ENCODE results near the gene FCRLA.

Gene FCRLA

GRCh38 chr1:161718559-161719324 is 11.7 kb downstream of the FCRLA start:
- Histone ChIP-seq H3K9me2 (replicated peaks; ENCODE audit: control insufficient read depth, low read length) (no peaks in the 10 kb centered on the region), H3K4me3 (ENCODE audit: low read length) (peak overlapping the region; percentile 61), H3F3A (ENCODE audit: control insufficient read depth, insufficient read depth) (peaks cover 56% of the 10 kb centered on the region), H3K36me3 (ENCODE audit: control insufficient read depth, low read length) (peaks cover 12% of the 10 kb centered on the region), H3K27me3 (ENCODE audit: control insufficient read depth, low read length) (no peaks in the 10 kb centered on the region), H3K4me1 (ENCODE audit: control insufficient read depth, low read length) (peaks cover 93% of the 10 kb centered on the region), H3K4me2 (ENCODE audit: low read length) (peak overlapping the region; percentile 75), H3K27ac (ENCODE audit: low read depth, low read length) (peak overlapping the region; percentile 94), H4K20me1 (ENCODE audit: control insufficient read depth, insufficient read depth, low read depth, low read length) (no peaks in the 10 kb centered on the region), H3K9me3 (ENCODE audit: control insufficient read depth, insufficient read depth, low read length) (no peaks in the 10 kb centered on the region), H3K79me2 (ENCODE audit: control insufficient read depth, low read length) (no peaks in the 10 kb centered on the region)
- no peak for TF ChIP-seq CTCF (IDR thresholded peaks at IDR 0.05; ENCODE audit: low read depth, low read length, poor library complexity, severe bottlenecking)
- TF ChIP-seq EZH2phosphoT487 (IDR thresholded peaks at IDR 0.05; ENCODE audit: borderline replicate concordance, low read length): no peak

GRCh38 chr1:161719325-161719611 is 12.2 kb downstream of the FCRLA start:
- peaks cover 50% of the 10 kb centered on the region for H3F3A ChIP-seq (ENCODE audit: control insufficient read depth, insufficient read depth)
- no peaks in the 10 kb centered on the region for H3K79me2 ChIP-seq (ENCODE audit: control insufficient read depth, low read length)
- no peaks in the 10 kb centered on the region for H3K27me3 ChIP-seq (ENCODE audit: control insufficient read depth, low read length)
- TF ChIP-seq EZH2phosphoT487 (IDR thresholded peaks at IDR 0.05; ENCODE audit: borderline replicate concordance, low read length) (no peak), CTCF (IDR thresholded peaks at IDR 0.05; ENCODE audit: low read depth, low read length, poor library complexity, severe bottlenecking) (no peak)
- H3K36me3 ChIP-seq (ENCODE audit: control insufficient read depth, low read length): peaks cover 7% of the 10 kb centered on the region
- H3K27ac ChIP-seq (ENCODE audit: low read depth, low read length): peak overlapping the region; percentile 94
- no peaks in the 10 kb centered on the region for H3K9me3 ChIP-seq (ENCODE audit: control insufficient read depth, insufficient read depth, low read length)
- H3K9me2 ChIP-seq (replicated peaks; ENCODE audit: control insufficient read depth, low read length): no peaks in the 10 kb centered on the region
- peak overlapping the region; percentile 75 for H3K4me2 ChIP-seq (ENCODE audit: low read length)
- H3K4me3 ChIP-seq (ENCODE audit: low read length): peak overlapping the region; percentile 61
- H3K4me1 ChIP-seq (ENCODE audit: control insufficient read depth, low read length): peaks cover 88% of the 10 kb centered on the region
- no peaks in the 10 kb centered on the region for H4K20me1 ChIP-seq (ENCODE audit: control insufficient read depth, insufficient read depth, low read depth, low read length)

- no peaks in the 10 kb centered on the region for H3K9me2 ChIP-seq (replicated peaks; ENCODE audit: control insufficient read depth, low read length)
- H3K27me3 ChIP-seq (ENCODE audit: control insufficient read depth, low read length): no peaks in the 10 kb centered on the region
- H3K79me2 ChIP-seq (ENCODE audit: control insufficient read depth, low read length): no peaks in the 10 kb centered on the region
- H3F3A ChIP-seq (ENCODE audit: control insufficient read depth, insufficient read depth): peaks cover 47% of the 10 kb centered on the region
- no peaks in the 10 kb centered on the region for H4K20me1 ChIP-seq (ENCODE audit: control insufficient read depth, insufficient read depth, low read depth, low read length)
- H3K4me3 ChIP-seq (ENCODE audit: low read length): peak overlapping the region; percentile 61
- peak overlapping the region; percentile 75 for H3K4me2 ChIP-seq (ENCODE audit: low read length)
- TF ChIP-seq CTCF (IDR thresholded peaks at IDR 0.05; ENCODE audit: low read depth, low read length, poor library complexity, severe bottlenecking): no peak
- TF ChIP-seq EZH2phosphoT487 (IDR thresholded peaks at IDR 0.05; ENCODE audit: borderline replicate concordance, low read length): no peak
- H3K27ac ChIP-seq (ENCODE audit: low read depth, low read length): peak overlapping the region; percentile 94
- no peaks in the 10 kb centered on the region for H3K9me3 ChIP-seq (ENCODE audit: control insufficient read depth, insufficient read depth, low read length)
- H3K4me1 ChIP-seq (ENCODE audit: control insufficient read depth, low read length): peaks cover 87% of the 10 kb centered on the region
- no peaks in the 10 kb centered on the region for H3K36me3 ChIP-seq (ENCODE audit: control insufficient read depth, low read length)
Observed at GRCh38 chr1:161720422-161720821, 13.4 kb downstream of the FCRLA start.

All from DOHH2 (cell line).